BE2C (cell line): ENCODE results near the gene SLC19A2.

Source experiments
- DNase-seq: peaks from one replicate; pipeline ENCODE4 v3.0.0-alpha.2; 2020
- H3K27me3 ChIP-seq: fragments of 250-450 bp; sonication (Bioruptor Pico); 2 replicates; pipeline ENCODE4 v1.5.1; 2020; ENCODE audit warnings: mild to moderate bottlenecking
- H3K36me3 ChIP-seq: fragments of 250-450 bp; sonication (Bioruptor Pico); 2 replicates; pipeline ENCODE4 v1.5.1; 2020; ENCODE audit warnings: mild to moderate bottlenecking
- H3K4me1 ChIP-seq: fragments of 250-450 bp; sonication (Bioruptor Pico); 2 replicates; pipeline ENCODE4 v1.5.1; 2020
- H3K4me3 ChIP-seq: 2 replicates; pipeline ENCODE4 v1.5.1; 2011; ENCODE audit warnings: low read depth, low read length
- H3K9me3 ChIP-seq: fragments of 250-450 bp; sonication (Bioruptor Pico); 2 replicates; pipeline ENCODE4 v1.5.1; 2020
- TF ChIP-seq, protein P1 (sequence below): IDR thresholded peaks from 2 replicates; pipeline ENCODE4 v1.5.1; 2012; ENCODE audit warnings: mild to moderate bottlenecking, low read depth, low read length

The SLC19A2 gene

DNA sequence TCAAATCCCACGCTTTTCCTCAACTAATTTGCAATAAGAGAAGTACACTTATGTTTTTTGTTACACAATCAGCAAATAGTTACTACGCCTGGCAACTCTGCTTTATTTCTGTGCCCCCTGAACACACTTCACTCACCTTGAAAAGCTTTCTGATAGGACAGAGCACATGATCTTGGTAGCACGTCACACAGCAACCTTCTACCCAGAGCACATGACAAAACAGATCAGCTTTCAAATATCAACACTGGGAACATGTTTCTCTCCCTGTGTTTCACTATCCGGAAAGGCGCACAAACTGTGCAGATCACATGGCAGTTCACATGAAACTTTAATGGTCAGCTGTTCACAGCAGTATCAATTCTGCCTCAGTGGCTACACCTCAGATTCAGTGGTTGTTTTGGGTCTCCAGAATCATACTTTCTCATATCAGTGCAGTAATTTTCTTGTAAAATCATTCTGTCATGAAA lies 2.2 kb downstream of the SLC19A2 start:
- peak overlapping the region; percentile 80 for H3K4me3 ChIP-seq
- no peaks in the 10 kb centered on the region for H3K4me1 ChIP-seq
- no peaks in the 10 kb centered on the region for H3K36me3 ChIP-seq
- TF ChIP-seq, protein P1, sequence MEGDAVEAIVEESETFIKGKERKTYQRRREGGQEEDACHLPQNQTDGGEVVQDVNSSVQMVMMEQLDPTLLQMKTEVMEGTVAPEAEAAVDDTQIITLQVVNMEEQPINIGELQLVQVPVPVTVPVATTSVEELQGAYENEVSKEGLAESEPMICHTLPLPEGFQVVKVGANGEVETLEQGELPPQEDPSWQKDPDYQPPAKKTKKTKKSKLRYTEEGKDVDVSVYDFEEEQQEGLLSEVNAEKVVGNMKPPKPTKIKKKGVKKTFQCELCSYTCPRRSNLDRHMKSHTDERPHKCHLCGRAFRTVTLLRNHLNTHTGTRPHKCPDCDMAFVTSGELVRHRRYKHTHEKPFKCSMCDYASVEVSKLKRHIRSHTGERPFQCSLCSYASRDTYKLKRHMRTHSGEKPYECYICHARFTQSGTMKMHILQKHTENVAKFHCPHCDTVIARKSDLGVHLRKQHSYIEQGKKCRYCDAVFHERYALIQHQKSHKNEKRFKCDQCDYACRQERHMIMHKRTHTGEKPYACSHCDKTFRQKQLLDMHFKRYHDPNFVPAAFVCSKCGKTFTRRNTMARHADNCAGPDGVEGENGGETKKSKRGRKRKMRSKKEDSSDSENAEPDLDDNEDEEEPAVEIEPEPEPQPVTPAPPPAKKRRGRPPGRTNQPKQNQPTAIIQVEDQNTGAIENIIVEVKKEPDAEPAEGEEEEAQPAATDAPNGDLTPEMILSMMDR: no peak
- DNase-seq: no peak
- H3K27me3 ChIP-seq: no peaks in the 10 kb centered on the region
- H3K9me3 ChIP-seq: no peaks in the 10 kb centered on the region

DNA sequence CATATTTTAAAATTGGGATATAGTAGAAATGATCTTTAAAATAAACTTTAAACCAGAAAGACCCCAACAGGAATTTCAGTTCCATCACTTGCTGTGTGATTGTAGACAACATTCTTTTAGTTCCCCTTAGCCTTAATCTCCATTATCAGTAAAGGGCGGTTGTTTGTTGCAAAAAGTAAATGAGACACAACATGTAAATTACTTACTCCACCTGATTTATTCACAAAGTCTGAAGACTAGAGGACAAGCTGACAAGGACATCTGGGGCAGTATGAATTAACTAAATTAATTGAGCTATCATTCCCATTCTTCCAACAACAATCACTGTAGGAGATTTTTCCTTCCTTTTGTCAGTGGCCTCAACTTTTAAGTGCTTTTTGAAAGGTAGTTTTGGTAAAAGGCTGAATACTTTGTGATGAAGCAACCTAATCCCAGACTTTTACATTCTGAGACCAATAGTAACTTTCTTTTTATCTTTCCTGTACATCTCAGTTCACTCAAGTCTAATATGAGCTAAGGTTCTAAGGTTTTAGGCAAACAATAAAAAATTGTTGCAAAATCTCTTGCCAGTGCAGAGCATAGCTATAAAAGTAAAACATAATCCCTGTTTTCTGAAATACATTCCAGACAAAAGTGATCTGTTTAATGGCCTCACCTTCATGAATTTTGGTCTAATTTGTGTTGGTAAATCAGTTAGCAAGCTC lies 6.2 kb downstream of the SLC19A2 start:
- Histone ChIP-seq H3K36me3 (peaks cover 10% of the 10 kb centered on the region), H3K4me3 (no peak overlapping the region), H3K27me3 (no peaks in the 10 kb centered on the region), H3K9me3 (no peaks in the 10 kb centered on the region), H3K4me1 (no peaks in the 10 kb centered on the region; the same call in 1 of the 2 replicates)
- TF ChIP-seq, protein P1: no peak
- DNase-seq: no peak

DNA sequence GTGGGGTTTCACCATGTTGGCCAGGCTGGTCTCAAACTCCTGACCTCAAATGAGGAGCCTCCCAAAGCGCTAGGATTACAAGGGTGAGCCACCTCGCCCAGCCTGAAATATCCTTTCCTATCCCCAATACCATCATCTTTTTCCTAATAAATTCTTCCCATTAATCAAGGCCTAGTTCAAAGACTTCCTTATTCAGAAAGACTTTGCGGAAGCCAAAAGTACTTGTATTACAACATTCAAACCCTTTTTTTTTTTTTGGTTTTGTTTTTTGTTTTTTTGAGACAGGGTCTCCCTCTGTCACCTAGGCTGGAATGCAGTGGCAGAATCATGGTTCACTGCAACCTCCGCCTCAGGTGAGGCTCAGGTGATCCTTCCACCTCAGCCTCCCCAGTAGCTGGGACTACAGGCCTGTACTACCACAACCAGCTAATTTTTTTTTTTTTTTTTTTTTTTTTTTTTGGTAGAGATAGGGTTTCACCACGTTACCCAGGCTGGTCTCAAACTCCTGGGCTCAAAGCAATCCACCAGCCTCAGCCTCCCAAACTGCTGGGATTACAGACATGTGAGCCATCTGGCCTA lies 7.6 kb downstream of the SLC19A2 start:
- peaks cover 10% of the 10 kb centered on the region for H3K36me3 ChIP-seq
- no peaks in the 10 kb centered on the region; the same call in 1 of the 2 replicates for H3K4me1 ChIP-seq
- no peaks in the 10 kb centered on the region for H3K27me3 ChIP-seq
- DNase-seq: no peak
- H3K9me3 ChIP-seq: no peaks in the 10 kb centered on the region
- no peak overlapping the region for H3K4me3 ChIP-seq
- TF ChIP-seq, protein P1: no peak

DNA sequence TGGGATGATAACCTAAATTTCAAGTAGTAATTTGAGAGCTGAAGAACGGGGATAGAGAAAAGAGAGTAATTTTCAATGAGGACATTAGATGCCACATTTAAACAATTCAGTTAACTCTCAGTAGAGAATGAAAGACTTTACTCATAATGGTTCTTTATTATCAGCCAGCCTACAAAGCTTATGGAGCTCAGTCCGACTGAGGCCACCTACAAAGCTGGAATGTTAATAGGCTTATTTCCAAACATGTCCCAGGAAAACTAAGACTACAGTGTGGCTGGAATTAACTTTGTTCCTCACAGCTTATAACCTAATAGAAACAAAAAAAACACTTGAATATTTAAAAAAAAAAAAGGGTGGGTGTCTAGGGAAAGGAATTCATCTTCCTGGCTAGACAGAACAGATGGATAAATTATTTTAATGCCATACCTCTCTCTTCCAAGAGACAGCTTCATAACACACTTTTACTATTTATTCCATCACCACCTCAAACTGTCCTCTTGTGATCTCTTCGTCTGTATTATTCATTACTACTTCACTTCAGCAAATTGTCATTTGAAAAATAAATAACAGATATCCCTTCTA lies 9.8 kb downstream of the SLC19A2 start:
- TF ChIP-seq, protein P1: no peak

DNA sequence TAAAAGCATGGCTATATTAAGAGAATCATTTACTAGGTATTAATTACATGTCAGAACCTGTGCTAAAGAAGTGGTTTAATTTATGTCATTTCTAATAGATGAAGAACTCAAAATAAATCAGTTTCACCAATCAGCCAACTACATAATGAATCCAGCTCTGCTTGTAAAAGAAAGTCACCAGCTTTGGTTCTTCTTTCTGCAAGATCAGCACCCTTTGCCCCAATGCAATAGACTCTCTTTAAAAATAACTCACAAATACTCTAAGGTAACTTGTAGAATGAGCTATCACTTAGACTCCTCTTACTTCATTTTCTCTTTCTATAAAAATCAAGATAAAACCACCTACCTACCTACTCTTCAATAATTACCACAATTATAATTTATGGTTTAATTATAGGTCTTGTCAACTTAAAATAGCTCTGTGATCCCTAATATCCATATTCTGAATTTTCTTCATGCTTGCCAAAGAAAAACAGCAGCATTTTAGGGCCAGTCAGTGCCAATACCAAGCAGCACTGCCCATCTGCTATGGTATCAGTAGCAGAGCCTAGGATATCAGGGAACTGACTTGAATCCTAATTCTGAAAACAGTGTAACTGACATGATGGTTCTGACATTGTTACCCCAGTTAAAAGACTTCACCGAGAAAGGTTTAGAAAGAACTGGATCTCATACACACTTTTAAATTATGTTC lies 11.3 kb downstream of the SLC19A2 start:
- TF ChIP-seq, protein P1: no peak
- Histone ChIP-seq H3K36me3 (peaks cover 10% of the 10 kb centered on the region), H3K27me3 (no peaks in the 10 kb centered on the region), H3K4me3 (no peak overlapping the region), H3K9me3 (no peaks in the 10 kb centered on the region), H3K4me1 (no peaks in the 10 kb centered on the region; the same call in 1 of the 2 replicates)
- no peak for DNase-seq

More for the DNA sequence above, 9.8 kb downstream of the SLC19A2 start:
- H3K36me3 ChIP-seq: peaks cover 10% of the 10 kb centered on the region
- H3K27me3 ChIP-seq: no peaks in the 10 kb centered on the region
- H3K9me3 ChIP-seq: no peaks in the 10 kb centered on the region
- DNase-seq: no peak
- no peak overlapping the region for H3K4me3 ChIP-seq
- H3K4me1 ChIP-seq: no peaks in the 10 kb centered on the region; the same call in 1 of the 2 replicates
